Measurements from ENCODE around the gene SLC7A10.
"Not testable (repeated sequence)": the region's sequence is repeated elsewhere in the genome, so short reads cannot be mapped to it uniquely, and the experiment has no call there.

Gene SLC7A10

DNA sequence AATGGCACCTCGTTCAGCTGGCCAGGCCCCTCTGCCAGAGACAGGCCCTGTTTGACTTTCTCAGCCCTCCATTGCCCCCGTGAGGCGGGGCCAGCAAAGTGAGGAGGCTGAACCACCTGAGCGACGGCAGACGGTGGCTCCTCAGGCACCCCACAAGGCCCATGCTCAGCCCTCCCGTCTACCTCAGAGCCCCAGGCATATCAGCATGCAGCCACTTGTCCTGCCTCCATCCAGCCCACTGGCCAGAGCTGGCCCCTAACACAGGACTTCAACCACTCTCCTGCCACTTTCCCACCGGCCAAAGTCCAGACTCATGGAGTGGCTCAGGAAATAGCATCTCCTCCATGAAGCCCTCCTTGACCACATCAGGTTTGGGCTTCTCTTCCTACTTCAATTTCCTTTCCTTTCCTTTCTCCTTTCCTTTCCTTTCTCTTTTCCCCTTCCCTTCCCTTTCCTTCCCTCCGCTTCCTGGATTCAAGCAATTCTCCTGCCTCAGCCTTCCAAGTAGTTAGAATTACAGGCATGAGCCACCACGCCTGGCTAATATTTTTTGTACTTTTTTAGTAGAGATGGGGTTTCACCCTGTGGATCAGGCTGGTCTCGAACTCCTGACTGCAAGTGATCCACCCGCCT lies 9.3 kb downstream of the SLC7A10 start:
- no peak for DNase-seq (ENCODE audit: low read depth)

DNA sequence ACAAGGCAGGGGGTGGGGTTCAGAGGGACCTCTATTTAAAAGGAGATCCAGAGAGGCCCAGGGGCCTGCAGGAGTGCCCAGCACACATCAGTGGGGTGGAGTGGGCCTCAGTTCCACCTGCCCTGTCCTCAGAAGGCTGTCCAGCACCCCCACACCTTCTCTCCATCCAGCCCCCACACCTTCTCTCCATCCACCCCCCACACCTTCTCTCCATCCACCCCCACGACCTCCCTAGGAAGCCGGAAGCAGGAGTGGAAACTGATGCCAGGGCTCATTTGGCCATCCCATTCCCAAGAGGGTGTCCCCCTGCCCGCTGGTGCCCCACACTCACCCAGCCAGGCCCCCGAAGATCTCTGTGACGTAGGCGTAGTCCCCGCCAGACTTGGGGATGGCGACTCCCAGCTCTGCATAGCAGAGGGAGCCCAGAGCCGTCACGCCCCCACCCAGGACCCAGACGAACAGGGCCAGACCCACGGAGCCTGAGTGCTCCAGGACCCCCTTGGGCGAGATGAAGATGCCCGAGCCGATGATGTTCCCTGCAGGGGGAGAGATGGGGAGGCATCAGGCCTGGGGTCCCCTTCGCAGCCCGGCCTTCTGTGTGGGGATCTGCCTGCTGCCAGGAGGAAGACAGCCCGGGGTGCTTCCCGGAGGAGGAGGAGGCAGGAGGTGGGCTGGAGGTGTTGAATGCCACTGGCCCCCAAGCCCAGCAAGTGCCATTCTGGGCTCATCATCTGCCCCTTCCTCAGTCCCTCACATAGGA lies 10.0 kb downstream of the SLC7A10 start:
- no peak for DNase-seq (ENCODE audit: low read depth)

DNA sequence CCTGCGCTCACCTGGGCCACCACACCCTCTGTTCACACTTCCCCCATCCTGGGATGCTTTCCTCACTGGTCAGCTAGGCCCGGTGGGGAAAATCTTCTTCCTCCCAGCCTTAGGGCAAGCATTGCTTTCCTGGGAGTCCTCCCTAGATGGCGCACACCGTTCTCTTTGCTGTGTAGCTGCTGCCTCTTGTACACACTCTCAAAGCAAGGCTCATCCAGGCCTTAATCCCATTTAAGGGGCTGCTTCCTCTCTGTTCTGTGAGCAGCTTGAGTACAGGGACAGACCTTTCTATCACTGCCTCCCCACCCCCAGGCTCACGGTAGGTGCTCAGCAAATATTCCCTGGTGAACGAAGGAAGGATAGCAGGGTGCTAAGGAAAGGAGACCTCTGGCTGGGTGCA lies 11.1 kb downstream of the SLC7A10 start:
- DNase-seq (ENCODE audit: low read depth): no peak

DNA sequence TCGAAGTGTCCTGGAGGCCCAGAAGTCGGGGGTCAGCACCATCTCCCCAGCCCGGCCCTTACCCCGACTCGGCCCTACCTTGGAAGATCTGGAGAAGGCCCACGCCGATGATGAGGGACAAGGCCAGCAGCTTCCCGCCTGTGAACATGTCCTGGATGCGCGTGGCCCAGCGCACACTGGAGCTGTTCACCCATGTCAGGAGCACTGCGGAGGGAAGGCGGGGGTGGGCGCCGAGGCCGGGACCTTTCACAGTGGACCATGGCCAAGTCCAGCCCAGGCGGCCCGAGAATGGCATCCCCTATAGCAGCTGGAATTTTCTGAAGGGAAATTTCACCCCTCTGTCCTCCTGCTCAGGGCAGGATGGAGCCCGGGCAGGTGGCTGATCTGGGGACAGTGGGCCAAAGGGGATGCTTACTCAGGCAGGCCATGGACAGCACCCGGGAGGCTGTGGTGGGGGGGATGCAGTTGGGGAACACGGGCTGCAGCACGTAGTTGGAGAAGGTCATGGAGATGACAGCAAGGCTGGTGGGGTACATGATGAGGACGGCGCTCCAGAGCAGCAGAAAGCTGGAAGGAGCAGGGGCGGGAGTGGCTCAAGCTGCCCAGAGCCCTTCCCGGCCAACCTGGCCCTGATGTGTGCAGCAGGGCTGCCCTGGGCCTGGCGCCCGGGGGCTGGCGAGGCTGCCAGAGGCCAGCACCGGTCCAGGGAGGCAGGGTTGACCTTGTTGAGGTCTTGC lies 13.0 kb downstream of the SLC7A10 start:
- DNase-seq (ENCODE audit: low read depth): no peak

DNA sequence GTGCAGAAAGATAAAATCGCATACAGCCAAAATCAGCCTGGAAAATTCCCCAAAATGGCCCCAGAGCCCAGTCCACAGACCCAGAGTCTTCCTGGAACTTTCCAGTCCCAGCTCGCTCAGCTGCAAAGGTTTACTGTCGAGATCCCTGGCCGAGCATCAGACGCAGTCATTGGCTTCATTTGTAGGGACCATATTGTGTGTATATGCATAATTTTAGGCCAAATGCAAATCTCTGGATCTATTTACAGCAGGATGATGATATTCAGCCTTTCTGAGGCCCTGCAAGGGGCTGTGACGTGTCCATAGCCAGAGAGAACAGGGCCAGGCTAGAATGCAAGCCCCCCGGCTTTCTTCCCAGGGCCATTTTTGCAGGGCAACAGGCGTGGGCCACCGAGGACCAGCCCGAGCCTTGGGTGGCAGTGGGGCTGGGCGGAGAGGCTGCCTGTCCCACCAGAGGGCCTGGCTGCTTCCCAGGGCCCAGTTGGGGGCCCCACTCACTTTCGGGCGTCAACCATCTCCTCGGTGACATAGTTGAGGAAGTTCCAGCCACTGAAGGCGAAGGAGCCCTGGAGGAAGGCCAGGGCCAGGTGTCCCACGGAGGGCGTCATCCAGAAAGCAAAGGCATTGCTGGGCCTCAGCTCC lies 13.7 kb downstream of the SLC7A10 start:
- no peak for DNase-seq (ENCODE audit: low read depth)

DNA sequence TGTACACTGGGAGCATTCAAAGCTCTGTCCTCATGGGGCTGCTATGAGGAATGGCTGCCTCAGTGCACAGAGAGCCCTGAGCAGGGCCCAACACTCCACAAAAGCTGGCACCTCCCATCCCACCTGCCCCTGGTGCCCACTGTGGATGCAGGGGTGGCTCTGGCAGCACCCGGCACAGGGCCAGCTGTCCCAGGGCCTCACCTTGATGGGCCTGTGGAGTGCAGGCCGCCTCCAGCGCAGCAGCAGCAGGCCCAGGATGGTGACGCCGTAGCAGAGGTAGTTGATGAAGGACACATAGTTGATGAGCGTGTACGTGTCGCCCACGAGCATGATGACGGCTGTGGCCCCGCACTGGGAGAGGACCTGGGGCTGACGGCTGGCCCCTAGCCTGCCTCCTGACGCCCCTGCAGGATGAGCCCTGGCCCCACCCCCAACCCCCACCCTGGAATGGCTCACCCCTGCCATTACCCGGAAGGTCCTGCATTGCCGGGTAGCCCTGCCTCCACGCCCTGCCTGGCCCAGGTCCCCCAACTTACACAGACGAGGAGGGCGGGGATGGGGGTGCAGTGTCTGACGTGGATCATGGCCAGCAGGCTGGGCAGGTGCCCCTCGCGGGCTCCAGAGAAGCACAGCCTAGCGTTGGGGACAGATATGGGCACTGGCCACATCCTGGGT lies 15.2 kb downstream of the SLC7A10 start:
- DNase-seq (ENCODE audit: low read depth): no peak

DNA sequence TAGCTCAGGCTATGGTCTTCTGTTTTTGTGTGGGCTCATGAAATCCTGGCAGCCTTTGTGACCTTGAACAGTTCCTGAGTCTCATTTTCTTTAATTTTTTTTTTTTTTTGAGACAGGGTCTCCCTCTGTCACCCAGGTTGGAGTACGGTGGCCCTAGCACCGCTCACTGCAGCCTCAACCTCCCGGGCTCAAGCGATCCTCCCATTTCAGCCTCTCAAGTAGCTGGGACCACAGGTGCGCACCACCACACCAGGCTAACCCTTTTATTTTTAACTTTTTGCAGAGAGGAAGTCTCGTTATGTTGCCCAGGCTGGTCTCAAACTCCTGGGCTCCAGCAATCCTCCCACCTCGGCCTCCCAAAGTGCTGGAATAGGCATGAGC lies 15.8 kb downstream of the SLC7A10 start:
- DNase-seq (ENCODE audit: low read depth): not testable (repeated sequence)

DNA sequence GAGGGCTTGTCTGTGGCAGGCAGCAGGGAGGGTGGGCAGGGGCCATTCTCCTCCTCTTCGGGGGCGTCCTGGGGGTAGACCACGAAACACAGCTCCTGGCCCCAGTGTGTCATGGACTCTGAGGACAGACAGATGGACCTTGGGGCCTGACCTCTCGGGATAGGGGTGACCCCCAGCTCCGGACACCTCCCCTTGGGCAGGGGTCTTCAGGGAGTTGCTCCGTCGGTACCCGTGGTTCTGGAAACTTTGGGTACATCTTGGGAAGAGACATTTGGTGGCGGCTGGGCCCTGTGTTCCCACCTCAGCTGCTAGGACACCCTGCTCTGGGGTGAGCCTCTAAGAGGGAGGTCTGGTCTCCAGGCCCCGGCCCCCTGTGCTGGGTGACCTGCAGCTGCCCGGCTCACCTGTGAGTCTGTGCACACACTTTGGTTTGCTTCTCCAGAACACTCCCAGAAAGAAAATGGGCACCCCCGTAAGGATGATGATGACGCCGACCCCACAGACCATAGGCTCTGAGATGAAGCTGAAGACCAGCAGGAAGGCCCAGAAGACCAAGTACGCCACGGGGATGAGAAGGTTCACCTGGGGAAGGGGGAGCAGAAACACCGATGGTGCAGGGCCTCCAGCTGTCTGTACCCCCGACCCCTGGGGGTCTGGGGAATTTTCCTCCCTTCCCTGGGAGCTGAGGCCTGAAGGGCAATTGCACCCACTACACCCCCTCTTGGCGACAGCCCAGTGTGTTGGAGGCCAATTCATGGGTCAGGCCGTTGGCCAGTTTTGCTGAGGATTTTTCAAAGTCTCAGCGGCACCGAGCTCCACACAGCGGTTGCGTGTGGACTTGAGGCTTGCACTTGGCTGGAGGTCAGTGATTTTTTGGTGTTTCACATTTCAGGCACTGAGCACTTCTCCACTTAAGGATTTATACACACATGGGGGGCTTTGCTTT lies 16.5 kb downstream of the SLC7A10 start:
- no peak for DNase-seq (ENCODE audit: low read depth)

DNA sequence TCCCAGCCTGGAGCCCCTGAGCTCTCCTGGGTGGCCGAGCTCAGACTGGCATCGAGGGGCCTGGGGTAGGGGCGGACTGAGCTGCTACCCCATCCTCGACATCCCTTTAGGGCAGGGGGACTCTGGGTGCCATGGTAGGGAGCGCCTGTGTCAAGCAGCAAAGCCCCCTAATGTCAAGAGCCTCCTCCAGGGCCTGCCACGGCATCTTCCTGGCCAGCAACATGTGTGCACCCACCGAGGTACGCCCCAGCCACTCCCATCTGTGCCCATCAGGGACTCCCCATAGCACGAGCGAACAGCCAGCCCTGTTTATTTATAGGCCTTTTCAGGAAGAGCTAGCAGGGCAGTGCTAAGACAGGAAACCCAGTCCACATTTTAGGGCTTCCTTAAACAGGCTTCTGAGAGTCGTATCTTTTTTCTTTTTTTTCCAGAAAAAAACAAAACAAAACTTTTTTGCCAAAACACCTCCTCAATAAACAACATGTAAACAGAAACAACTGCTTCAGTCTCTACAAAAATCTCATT lies 17.2 kb downstream of the SLC7A10 start:
- DNase-seq (ENCODE audit: low read depth): no peak

DNA sequence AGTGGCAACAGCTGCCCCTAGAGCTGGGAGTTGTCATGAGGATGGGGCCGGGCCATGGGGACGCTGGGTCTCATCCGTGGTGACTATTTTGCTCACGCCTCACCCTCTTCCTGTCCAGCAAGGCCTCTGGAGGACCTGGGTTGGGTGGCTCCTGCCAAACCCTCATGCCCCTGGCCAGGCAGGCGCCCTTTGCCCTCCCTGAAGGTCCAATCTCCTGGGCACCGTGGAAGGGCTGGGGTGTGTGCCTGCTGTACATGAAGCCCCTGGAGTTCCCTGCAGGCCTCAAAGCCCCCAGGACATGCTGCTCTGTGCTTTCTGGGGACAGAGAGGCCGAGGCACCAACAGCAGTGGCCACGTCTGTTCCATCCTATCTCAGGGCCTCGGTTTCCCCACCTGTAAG lies 17.7 kb downstream of the SLC7A10 start:
- no peak for DNase-seq (ENCODE audit: low read depth)

DNA sequence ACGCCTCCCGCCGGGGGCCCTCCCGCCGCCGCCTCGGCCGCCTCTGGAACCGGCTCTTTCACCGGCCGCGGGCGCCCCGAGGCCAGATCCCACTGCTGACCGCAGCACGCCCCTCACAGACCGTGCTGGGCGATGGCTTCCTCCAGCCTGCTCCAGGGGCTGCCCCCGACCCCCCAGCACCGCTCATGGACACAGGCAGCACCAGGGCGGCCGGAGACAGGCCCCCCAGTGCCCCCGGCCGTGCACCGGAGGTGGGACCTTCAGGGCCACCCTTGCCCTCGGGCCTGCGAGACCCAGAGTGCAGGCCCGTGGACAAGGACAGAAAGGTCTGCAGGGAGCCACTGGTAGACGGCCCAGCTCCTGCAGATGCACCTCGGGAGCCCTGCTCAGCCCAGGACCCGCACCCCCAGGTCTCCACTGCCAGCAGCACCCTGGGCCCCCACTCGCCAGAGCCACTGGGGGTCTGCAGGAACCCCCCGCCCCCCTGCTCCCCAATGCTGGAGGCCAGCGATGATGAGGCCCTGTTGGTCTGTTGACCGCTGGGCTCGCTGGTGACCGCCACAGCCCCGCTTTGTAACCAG lies 18.5 kb downstream of the SLC7A10 start:
- no peak for DNase-seq (ENCODE audit: low read depth)

DNA sequence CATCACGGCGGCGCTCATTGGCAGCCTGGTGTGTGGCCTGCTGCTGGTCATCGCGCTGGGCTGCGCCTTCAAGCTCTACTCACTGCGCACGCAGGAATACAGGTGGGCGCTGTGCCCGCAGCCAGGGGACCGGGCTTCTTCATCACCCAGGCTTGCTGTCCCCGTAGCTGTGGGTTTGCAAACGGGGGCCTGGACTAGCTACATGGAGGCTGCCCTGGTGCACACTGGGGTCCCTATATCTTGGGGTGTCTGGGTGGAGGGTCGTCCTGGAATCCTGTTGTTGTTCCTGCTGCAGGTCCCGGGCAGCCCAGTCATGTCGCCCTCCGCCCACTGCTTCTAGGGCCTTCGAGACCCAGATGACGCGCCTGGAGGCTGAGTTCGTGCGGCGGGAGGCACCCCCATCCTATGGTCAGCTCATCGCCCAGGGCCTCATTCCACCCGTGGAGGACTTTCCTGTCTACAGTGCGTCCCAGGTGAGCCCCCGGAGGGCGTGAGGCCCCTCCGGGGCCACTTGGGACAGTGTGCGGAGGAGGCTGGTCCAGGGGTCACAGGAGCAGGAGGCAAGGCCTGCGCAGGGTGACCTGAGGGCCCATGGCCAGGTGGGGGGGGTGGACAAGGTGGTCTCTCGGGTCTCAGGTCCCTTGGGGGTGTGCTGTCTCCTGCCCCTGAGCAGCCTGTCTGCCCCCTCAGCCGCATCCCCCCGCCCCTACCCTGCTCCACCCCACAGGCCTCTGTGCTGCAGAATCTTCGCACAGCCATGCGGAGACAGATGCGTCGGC lies 19.2 kb downstream of the SLC7A10 start:
- no peak for DNase-seq (ENCODE audit: low read depth)

DNA sequence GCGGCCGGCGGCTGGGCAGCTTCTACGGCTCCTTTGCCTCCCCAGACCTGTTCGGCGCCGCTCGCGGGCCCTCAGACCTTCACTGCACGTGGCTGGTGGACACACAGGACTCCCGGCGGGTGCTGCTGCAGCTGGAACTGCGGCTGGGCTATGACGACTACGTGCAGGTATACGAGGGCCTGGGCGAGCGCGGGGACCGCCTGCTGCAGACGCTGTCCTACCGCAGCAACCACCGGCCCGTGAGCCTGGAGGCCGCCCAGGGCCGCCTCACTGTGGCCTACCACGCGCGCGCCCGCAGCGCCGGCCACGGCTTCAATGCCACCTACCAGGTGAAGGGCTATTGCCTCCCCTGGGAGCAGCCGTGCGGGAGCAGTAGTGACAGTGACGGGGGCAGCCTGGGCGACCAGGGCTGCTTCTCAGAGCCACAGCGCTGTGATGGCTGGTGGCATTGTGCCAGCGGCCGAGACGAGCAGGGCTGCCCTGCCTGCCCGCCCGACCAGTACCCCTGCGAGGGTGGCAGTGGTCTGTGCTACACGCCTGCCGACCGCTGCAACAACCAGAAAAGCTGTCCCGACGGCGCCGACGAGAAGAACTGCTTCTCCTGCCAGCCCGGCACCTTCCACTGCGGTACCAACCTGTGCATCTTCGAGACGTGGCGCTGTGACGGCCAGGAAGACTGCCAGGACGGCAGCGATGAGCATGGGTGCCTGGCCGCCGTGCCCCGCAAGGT lies 20.0 kb downstream of the SLC7A10 start:
- DNase-seq (ENCODE audit: low read depth): no peak

DNA sequence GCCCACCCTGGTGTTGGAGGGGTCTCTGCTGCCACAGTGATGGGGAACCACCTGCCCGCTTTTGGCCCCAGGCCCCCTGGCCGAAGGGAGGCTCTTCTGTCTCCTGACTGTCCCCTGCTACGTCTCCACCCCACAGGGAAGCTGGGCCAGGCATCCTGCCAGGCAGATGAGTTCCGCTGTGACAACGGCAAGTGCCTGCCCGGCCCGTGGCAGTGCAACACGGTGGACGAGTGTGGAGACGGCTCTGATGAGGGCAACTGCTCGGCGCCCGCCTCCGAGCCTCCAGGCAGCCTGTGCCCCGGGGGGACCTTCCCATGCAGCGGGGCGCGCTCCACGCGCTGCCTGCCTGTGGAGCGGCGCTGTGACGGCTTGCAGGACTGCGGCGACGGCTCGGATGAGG lies 20.5 kb downstream of the SLC7A10 start:
- no peak for DNase-seq (ENCODE audit: low read depth)

DNA sequence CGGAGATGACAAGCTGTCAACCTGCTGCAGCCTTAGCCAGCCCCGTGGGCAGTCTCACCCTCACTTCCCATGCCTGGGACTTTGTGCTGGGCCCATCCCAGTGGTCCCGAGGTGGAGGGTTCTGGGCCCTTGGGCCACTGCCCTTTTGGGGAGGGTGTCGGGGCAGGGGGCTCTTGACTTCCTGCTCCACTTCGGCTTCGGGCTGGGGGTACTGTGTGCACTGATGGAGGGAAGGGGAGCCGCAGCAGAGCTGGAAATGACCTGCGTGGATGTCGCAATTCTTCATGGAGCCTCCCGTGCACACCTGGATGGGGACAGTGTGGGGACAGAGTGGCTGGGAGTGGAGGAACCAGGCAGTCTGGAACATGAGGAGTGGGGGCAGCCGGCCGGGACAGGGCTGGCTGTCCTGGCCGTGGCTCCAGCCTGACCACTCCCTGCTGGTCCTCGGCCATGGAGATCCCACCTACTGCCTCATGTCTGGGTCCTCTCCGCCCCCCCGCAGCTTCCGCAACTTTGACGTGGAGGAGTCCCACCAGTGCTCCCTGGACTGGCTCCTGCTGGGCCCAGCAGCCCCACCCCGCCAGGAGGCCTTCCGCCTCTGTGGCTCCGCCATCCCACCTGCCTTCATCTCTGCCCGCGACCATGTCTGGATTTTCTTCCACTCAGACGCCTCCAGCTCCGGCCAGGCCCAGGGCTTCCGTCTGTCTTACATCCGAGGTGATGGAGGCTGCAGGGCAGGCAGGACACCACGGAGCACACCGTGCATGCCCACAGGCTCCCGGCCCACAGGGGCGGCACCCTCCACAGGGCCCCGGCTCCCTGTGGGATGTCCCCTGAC lies 21.3 kb downstream of the SLC7A10 start:
- DNase-seq (ENCODE audit: low read depth): no peak

DNA sequence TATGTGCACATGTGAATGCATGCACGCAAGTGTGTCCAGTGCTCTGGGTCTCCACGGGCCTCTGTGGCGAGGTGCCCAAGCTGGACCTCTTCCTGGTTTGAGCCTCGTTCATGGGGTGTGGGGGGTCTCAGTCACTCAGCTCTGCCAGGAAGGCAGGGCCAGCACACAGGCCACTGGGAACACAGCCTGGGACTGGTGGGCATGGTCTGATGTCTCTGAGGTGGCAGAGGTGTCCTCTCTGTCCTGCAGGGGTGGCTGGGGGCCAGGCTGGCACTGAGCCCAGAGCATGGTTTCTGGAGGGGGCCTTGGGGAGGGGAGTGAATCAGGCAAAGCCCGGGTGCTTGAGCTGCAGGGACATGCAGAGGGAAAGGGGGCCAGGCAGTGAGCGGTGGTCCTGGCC lies 22.1 kb downstream of the SLC7A10 start:
- DNase-seq (ENCODE audit: low read depth): no peak

DNA sequence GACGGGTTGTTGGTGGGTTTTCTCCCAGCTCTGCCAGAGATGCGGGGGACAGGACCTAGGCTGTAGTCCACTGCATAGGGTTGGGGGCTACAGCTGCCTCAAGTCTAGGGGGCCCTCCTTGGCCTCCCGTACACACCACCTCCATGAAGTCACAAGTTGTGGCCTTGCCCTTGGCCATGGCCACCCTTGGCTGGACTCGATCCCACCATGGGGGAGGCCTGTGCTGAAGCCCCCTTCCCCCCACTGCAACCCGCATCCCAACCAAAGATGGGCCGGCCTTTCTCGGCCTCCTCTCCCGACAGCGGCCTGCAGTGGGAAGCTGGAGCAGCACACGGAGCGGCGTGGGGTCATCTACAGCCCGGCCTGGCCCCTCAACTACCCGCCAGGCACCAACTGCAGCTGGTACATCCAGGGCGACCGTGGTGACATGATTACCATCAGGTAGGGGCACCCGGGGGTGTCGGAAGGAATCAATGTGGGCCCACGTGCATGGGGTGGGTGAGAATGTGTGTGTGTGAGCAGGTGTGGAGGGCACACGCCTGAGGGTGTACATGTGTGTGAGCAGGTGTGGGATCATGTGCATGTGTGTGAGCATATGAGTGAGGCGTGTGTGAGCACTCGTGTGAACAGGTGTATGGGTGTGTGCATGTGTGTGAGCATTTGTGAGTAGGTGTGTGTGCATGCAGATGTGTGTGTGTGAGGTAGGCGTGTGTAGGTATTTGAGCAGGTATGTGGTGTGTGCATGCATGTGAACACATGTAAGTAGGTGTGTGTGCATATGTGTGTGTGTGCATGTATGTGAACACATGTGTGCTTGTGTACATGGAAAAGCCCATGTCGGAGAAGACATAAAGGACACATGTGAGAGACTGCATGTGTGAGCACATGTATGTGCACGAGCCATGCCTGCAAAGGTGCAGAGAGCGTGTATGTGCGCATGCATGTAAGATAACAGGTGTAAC lies 22.8 kb downstream of the SLC7A10 start:
- DNase-seq (ENCODE audit: low read depth): no peak
